K562 treated with DMSO at 1 percent for 48 hours (cell line): ENCODE data around the gene EIF4E2. TPM values are rescaled to one million over a fixed set of nuclear protein-coding genes. Genes with fewer than 3 reads are reported as not detected.

ENCODE experiments used
- total RNA-seq: library from RNA; unstranded; fragments of 300-600 nt; gene quantifications from 2 replicates; pipeline ENCODE4 v1.2.3, GENCODE V29; 2022; ENCODE audit warnings: low replicate concordance; ENCODE audit errors: extremely low read depth

Gene EIF4E2, protein sequence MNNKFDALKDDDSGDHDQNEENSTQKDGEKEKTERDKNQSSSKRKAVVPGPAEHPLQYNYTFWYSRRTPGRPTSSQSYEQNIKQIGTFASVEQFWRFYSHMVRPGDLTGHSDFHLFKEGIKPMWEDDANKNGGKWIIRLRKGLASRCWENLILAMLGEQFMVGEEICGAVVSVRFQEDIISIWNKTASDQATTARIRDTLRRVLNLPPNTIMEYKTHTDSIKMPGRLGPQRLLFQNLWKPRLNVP
- total RNA-seq = not detected in 2 replicates

DNA sequence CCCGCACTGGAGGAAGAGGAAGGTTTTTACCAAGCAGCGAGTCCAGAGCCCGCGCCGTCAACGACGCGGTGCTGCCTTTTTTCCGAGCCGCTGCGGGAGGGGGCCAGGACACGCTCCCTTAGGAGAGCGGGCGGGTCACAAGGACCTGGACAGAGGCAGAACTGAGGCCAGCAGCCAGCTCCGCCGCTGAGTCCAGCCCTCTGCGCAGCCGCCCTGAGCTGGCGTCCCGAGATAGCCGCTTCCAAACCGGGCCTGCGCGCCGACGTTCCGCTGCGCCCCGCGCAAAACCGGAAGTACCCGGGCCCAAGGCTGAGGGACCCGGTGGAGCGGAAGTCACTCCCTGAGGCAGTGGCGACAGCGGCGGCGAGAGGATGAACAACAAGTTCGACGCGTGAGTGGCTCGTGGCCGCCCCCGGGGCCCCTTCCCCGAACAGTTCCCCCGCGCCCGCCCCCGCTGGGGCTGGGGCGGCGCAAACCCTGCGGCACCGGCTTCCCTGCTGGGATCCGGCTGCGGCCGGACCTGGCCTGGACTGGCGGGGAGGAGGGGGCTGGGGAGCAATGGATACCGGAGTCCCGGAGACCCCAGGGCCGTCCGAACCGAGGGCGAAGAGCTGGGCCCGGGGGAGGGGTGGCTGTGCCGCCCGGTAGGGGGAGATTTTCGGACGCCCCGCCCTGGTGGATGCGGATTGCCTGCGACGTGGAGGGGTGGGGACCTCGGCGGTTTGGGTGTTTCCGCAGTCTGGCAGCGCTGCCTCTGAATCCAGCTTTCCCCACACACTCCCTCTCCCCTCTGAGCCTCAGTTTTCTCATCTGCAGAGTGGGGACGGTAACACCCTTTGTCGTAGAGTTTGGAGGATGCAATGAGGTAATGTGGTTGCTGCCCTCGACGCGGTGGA is at the start of gene EIF4E2, which contains the start of gene TIGD1:
TSS of gene EIF4E2 (plus strand) at position 336 of the 896 bp plus-strand sequence. CDS start at position 372, 36 bp downstream.
TSS of gene TIGD1 (minus strand) at position 204 of the 896 bp plus-strand sequence. CDS start 675 bp downstream, outside the sequence.

DNA sequence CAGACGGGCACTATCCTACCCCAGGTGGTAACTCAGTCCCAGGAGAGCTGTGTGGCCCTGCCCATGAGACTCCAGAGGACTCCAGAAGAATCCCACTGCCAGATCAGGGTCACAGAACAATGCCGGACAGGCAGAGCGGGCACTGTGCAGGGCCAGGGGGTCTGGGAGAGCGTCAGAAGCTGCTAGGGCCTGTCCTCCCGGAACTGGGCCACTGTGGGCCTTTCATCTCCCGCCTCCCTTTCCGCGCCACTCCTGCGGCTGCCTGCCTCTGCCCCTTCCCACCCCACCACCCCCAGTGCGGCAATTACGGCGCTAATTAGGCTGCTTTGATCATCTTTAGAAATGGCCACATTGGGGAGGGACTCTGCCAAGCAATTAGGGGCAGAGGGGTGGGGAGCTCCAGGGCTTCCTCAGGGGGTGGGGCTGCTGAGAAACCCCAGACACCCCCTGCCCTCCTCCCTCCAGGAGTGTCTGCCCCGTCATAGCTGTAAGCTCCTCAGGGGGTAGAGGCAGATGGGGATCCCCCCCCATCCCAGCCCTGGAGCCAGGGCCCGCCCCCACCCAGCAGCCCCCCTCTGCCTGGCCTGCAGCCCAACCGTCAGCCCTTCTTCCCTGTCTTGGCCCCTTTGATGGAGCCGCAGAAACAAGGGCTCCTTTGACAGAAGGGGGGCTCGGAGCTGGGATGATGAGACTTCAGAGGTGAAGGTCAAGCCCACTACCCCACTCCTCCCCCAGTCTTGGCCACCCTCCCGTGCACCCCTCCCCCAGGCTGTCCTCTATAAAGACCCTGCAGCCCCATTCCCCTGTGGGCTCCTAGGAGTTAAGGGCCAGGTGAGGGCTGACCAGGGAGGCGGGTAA is 30.7 kb upstream of the EIF4E2 start, which contains the start of gene PRSS56:
TSS of gene PRSS56 (plus strand) at position 808 of the 858 bp plus-strand sequence. CDS start 211 bp downstream, outside the sequence.

DNA sequence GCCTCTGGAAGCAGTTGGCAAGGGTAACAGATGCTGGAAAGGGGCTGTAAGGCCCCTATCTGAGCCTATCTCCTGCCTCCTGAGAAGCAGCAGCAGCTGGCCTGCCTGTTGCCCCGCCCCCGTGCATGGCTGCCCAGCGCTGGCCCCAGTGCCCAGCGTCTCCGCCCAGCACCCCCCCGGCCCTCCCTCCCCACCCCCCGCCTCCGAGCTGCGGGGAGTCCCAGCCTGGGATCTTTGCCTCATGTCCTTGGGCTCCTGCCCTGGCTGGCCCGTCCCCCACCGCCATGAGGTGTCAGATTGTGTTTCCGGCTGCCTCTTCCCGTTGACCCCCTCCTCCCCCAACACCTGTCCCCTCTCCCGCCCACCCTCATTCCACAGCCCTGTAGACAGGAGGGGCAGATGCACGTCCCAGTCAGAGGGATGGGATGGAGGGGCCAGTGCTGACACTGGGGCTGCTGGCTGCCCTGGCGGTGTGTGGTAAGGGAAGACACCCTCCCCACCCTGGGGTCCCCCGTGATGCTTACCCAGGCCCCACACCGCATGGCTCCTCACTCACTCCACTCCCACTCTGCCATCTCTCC is 24.6 kb upstream of the EIF4E2 start, which contains the start of gene CHRND:
TSS of gene CHRND (plus strand) at position 370 of the 581 bp plus-strand sequence. CDS start at position 426, 56 bp downstream.

DNA sequence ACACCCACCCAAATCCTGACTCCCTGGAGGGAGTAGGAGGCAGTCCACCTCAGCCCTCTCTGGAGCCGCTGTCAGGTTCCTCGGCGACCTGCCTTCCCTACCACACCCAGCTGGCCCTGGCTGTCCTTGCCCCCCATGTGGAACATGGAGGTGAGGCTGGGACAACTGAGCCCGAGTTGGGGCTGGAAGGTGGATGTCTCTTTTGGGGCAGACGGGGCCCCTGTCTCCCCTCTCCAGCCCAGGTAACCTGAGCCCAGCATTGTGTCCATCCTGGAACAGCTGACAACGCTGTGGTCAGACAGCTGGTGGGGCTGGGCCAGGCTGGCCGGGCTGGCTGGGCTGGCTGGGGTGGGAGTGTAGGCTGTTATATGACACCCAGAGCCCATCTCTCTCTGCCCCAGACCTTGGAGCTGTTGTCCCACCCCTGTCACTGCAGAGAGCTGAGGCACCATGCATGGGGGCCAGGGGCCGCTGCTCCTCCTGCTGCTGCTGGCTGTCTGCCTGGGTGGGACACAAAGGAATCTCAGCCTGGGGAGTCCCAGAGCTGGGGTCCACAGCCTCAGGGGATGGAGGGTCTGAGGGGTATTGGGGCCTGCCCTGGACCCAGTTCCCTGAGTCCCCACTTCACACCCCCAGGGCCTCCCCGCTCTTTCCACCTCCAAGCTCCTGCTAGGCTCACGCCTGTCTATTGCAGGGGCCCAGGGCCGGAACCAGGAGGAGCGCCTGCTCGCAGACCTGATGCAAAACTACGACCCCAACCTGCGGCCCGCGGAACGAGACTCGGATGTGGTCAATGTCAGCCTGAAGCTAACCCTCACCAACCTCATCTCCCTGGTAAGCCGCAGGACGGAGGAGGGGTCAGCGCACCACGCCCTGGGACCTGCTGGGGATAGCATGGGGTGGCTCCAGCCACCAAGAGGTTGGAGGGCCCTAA is 10.9 kb upstream of the EIF4E2 start, which contains the start of gene CHRNG:
TSS of gene CHRNG (plus strand) at position 395 of the 934 bp plus-strand sequence. CDS start at position 451, 56 bp downstream.

Other genes with a start within 250 kb of the EIF4E2 start
- not detected in 2 replicates for gene ALPP, start 171.9 kb upstream of the EIF4E2 start, total RNA-seq
- not detected in 2 replicates for gene ALPG, start 143.8 kb upstream of the EIF4E2 start, total RNA-seq
- gene ALPI, start 94.5 kb upstream of the EIF4E2 start, total RNA-seq = not detected in 2 replicates
- not detected in 2 replicates for gene ECEL1, start 62.9 kb upstream of the EIF4E2 start, total RNA-seq
- gene PRSS56, start 30.3 kb upstream of the EIF4E2 start, total RNA-seq = not detected in 2 replicates
- not detected in 2 replicates for gene CHRND, start 24.5 kb upstream of the EIF4E2 start, total RNA-seq
- gene CHRNG, start 11.0 kb upstream of the EIF4E2 start, total RNA-seq = not detected in 2 replicates
- not detected in 2 replicates for gene TIGD1, start 132 bp upstream of the EIF4E2 start, total RNA-seq
- gene EFHD1, start 82.9 kb downstream of the EIF4E2 start, total RNA-seq = not detected in 2 replicates
- gene GIGYF2, start 146.6 kb downstream of the EIF4E2 start, total RNA-seq = not detected in 2 replicates
- gene KCNJ13, start 225.9 kb downstream of the EIF4E2 start, total RNA-seq = not detected in 2 replicates